Neural progenitor cell (in vitro differentiated cells): Measurements from ENCODE around the gene GPR15.

Source experiments
- CTCF ChIP-seq: fragments of 200-600 bp; sonication (generic); IDR thresholded peaks from 2 replicates; pipeline ENCODE4 v1.5.1; 2017; ENCODE audit warnings: antibody characterized with exemption, mild to moderate bottlenecking
- EZH2 ChIP-seq: fragments of 200-600 bp; sonication (generic); IDR thresholded peaks from 2 replicates; pipeline ENCODE4 v1.6.1; 2017; ENCODE audit warnings: antibody characterized with exemption, mild to moderate bottlenecking, moderate library complexity

- no peak for TF ChIP-seq EZH2
- no peak for TF ChIP-seq CTCF
Observed at GRCh38 chr3:98551754-98552153, 20.0 kb downstream of the GPR15 start.
